RWPE2 (cell line): ENCODE data around the gene VIT.

Experiments used
- ATAC-seq: fragments of 200-7000 bp; cut with Tn5 transposase; 3 replicates; pipeline ENCODE4 v1.9.1; 2021; ENCODE audit warnings: low read depth
- DNase-seq: peaks from one replicate; pipeline ENCODE4 v3.0.0-alpha.2; 2020; ENCODE audit warnings: low spot score
- H3K27ac ChIP-seq: fragments of 450-650 bp; 2 replicates; pipeline ENCODE4 v1.5.1; 2017; ENCODE audit warnings: mild to moderate bottlenecking; ENCODE audit not compliant: poor library complexity, severe bottlenecking
- H3K27me3 ChIP-seq: fragments of 250-450 bp; sonication (Bioruptor Pico); 2 replicates; pipeline ENCODE4 v1.5.1; 2021; ENCODE audit warnings: mild to moderate bottlenecking, moderate library complexity; ENCODE audit not compliant: insufficient read depth, poor library complexity, severe bottlenecking
- H3K36me3 ChIP-seq: fragments of 250-450 bp; sonication (Bioruptor Pico); 2 replicates; pipeline ENCODE4 v1.5.1; 2020; ENCODE audit warnings: low read depth, mild to moderate bottlenecking, moderate library complexity
- H3K4me1 ChIP-seq: fragments of 250-450 bp; sonication (Bioruptor Pico); 2 replicates; pipeline ENCODE4 v1.5.1; 2021; ENCODE audit warnings: mild to moderate bottlenecking, moderate library complexity; ENCODE audit not compliant: insufficient read depth, poor library complexity, severe bottlenecking
- H3K4me3 ChIP-seq: fragments of 250-450 bp; sonication (Bioruptor Pico); 2 replicates; pipeline ENCODE4 v1.5.1; 2021; ENCODE audit warnings: mild to moderate bottlenecking, moderate library complexity; ENCODE audit not compliant: severe bottlenecking
- H3K9me3 ChIP-seq: fragments of 250-450 bp; sonication (Bioruptor Pico); 2 replicates; pipeline ENCODE4 v1.5.1; 2021; ENCODE audit warnings: mild to moderate bottlenecking, moderate library complexity; ENCODE audit not compliant: severe bottlenecking
- CTCF ChIP-seq: fragments of 450-650 bp; IDR thresholded peaks from one replicate; pipeline ENCODE4 v1.5.1; 2017; ENCODE audit warnings: mild to moderate bottlenecking, moderate library complexity; ENCODE audit not compliant: poor library complexity, severe bottlenecking

VIT gene

GRCh38 chr2:36777272-36777671, 80.8 kb downstream of the VIT start:
- H3K27ac ChIP-seq: no peak overlapping the region

GRCh38 chr2:36777788-36778187, 81.3 kb downstream of the VIT start:
- no peaks in the 10 kb centered on the region for H3K27me3 ChIP-seq
- ATAC-seq (no peak), DNase-seq (no peak)
- TF ChIP-seq CTCF: no peak
- no peak overlapping the region for H3K27ac ChIP-seq
- peaks cover 4% of the 10 kb centered on the region for H3K4me1 ChIP-seq
- no peak overlapping the region for H3K4me3 ChIP-seq
- H3K9me3 ChIP-seq: no peaks in the 10 kb centered on the region
- H3K36me3 ChIP-seq: no peaks in the 10 kb centered on the region

More at GRCh38 chr2:36777272-36777671, 80.8 kb downstream of the VIT start:
- H3K27me3 ChIP-seq: no peaks in the 10 kb centered on the region
- H3K4me1 ChIP-seq: peaks cover 4% of the 10 kb centered on the region
- no peaks in the 10 kb centered on the region for H3K36me3 ChIP-seq
- ATAC-seq (no peak), DNase-seq (no peak)
- no peak overlapping the region for H3K4me3 ChIP-seq
- no peaks in the 10 kb centered on the region for H3K9me3 ChIP-seq
- TF ChIP-seq CTCF: no peak

- Histone ChIP-seq H3K27me3 (no peaks in the 10 kb centered on the region), H3K9me3 (no peaks in the 10 kb centered on the region), H3K36me3 (no peaks in the 10 kb centered on the region), H3K4me3 (no peak overlapping the region), H3K4me1 (peaks cover 4% of the 10 kb centered on the region), H3K27ac (no peak overlapping the region)
- no peak for ATAC-seq
- no peak for TF ChIP-seq CTCF
- DNase-seq: no peak
Measured at GRCh38 chr2:36779462-36779861, 83.0 kb downstream of the VIT start.

- H3K27me3 ChIP-seq: no peaks in the 10 kb centered on the region
- H3K9me3 ChIP-seq: no peaks in the 10 kb centered on the region
- H3K36me3 ChIP-seq: no peaks in the 10 kb centered on the region
- DNase-seq (no peak), ATAC-seq (peak; percentile 52; the same call in 2 of the 3 replicates)
- TF ChIP-seq CTCF: peak; percentile 92
- peaks cover 4% of the 10 kb centered on the region for H3K4me1 ChIP-seq
- peak overlapping the region; percentile 14 for H3K4me3 ChIP-seq
- H3K27ac ChIP-seq: no peak overlapping the region
Measured at GRCh38 chr2:36780231-36780839, 83.8 kb downstream of the VIT start.

GRCh38 chr2:36781907-36782720, 85.6 kb downstream of the VIT start:
- Histone ChIP-seq H3K27ac (no peak overlapping the region), H3K36me3 (no peaks in the 10 kb centered on the region), H3K27me3 (no peaks in the 10 kb centered on the region), H3K4me3 (no peak overlapping the region), H3K9me3 (no peaks in the 10 kb centered on the region), H3K4me1 (peaks cover 4% of the 10 kb centered on the region)
- no peak for TF ChIP-seq CTCF
- DNase-seq (no peak), ATAC-seq (no peak)
